DND-41 (cell line): ENCODE results near the gene FIZ1.

Experiments
- ATAC-seq: fragments of 200-7000 bp; cut with Tn5 transposase; 3 replicates; pipeline ENCODE4 v1.9.1; 2021; ENCODE audit warnings: low read depth; ENCODE audit not compliant: insufficient read depth
- DNase-seq: peaks from one replicate; pipeline ENCODE4 v3.0.0-alpha.2; 2020
- H2AFZ ChIP-seq: 2 replicates; pipeline ENCODE4 v1.6.0; 2012; ENCODE audit warnings: low read depth, low read length
- H3K27ac ChIP-seq: 2 replicates; pipeline ENCODE4 v1.5.1; 2012; ENCODE audit warnings: low read length, inconsistent platforms
- H3K27me3 ChIP-seq: fragments of 200-600 bp; sonication (generic); 2 replicates; pipeline ENCODE4 v1.6.0; 2012; ENCODE audit warnings: low read length, mild to moderate bottlenecking, inconsistent platforms; ENCODE audit not compliant: insufficient read depth, poor library complexity
- H3K36me3 ChIP-seq: 2 replicates; pipeline ENCODE4 v1.5.1; 2012; ENCODE audit warnings: low read length, inconsistent platforms; ENCODE audit not compliant: insufficient read depth
- H3K4me1 ChIP-seq: 2 replicates; pipeline ENCODE4 v1.5.1; 2012; ENCODE audit warnings: mild to moderate bottlenecking, low read length; ENCODE audit not compliant: insufficient read depth
- H3K4me2 ChIP-seq: 2 replicates; pipeline ENCODE4 v1.6.0; 2012; ENCODE audit warnings: mild to moderate bottlenecking, moderate library complexity, low read length, inconsistent platforms; ENCODE audit not compliant: insufficient read depth
- H3K4me3 ChIP-seq, 2 experiments: fragments of 200-600 bp in 1 of 2; shearing (Covaris generic) in 1 of 2; 2 replicates each; pipeline ENCODE4 v1.5.1; 2012 to 2016; ENCODE audit warnings: inconsistent platforms in 2 of 2, low read length in 2 of 2, mild to moderate bottlenecking in 2 of 2, low read depth in 1 of 2, moderate library complexity in 1 of 2
- H3K79me2 ChIP-seq: 2 replicates; pipeline ENCODE4 v1.6.0; 2012; ENCODE audit warnings: low read length, inconsistent platforms; ENCODE audit not compliant: insufficient read depth
- H3K9ac ChIP-seq: 2 replicates; pipeline ENCODE4 v1.6.0; 2012; ENCODE audit warnings: low read depth, mild to moderate bottlenecking, inconsistent platforms, low read length, moderate library complexity
- H3K9me3 ChIP-seq: 2 replicates; pipeline ENCODE4 v1.5.1; 2012; ENCODE audit warnings: low read length, moderate library complexity, mild to moderate bottlenecking, inconsistent platforms; ENCODE audit not compliant: insufficient read depth, severe bottlenecking
- H4K20me1 ChIP-seq: 2 replicates; pipeline ENCODE4 v1.6.0; 2012; ENCODE audit warnings: low read length; ENCODE audit not compliant: insufficient read depth
- CTCF ChIP-seq: IDR thresholded peaks from 2 replicates; pipeline ENCODE4 v1.5.1; 2012; ENCODE audit warnings: borderline replicate concordance, low read length, moderate library complexity, mild to moderate bottlenecking; ENCODE audit not compliant: poor library complexity, severe bottlenecking; ENCODE audit errors: extremely low read depth
- EZH2 ChIP-seq: IDR thresholded peaks from 3 replicates; pipeline ENCODE4 v1.6.1; 2012; ENCODE audit warnings: borderline replicate concordance, low read depth, mild to moderate bottlenecking, moderate library complexity, low read length, inconsistent platforms; ENCODE audit not compliant: severe bottlenecking

Gene FIZ1

GRCh38 chr19:55598034-55598433 lies 1.3 kb downstream of the FIZ1 start:
- Histone ChIP-seq H2AFZ (no peak overlapping the region), H4K20me1 (no peaks in the 10 kb centered on the region), H3K79me2 (peaks cover 17% of the 10 kb centered on the region), H3K9ac (peak overlapping the region; percentile 23; the same call in 1 of the 2 replicates), H3K36me3 (peaks cover 40% of the 10 kb centered on the region), H3K4me1 (peaks cover 24% of the 10 kb centered on the region), H3K9me3 (no peaks in the 10 kb centered on the region), H3K27ac (peak overlapping the region; percentile 51), H3K4me2 (peak overlapping the region; percentile 64), H3K27me3 (no peaks in the 10 kb centered on the region), H3K4me3 (peak overlapping the region in 1 of 2 experiments; percentile 69; a peak in 2 of 4 replicates)
- ATAC-seq (no peak), DNase-seq (no peak)
- no peak for TF ChIP-seq EZH2
- TF ChIP-seq CTCF = no peak

DNA sequence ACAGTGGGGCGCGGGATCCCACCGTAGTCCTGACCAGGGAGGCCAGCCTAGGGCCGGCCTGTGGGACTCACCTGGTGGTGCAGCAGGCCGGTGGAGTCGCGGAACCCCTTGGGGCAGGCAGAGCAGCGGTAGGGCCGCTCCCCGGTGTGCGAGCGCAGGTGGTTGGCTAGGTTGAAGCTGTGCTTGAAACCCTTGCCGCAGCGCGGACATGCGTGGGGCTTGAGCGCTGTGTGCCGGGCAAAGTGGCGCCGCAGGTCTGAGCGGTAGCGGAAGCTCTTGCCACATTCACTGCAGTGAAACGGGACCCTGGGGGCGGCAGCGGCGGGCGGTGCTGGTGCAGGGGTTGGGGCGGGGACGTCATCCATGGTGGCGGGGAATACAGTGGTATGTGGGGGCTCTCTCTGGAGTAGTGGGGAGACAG lies 1.8 kb downstream of the FIZ1 start:
- DNase-seq (no peak), ATAC-seq (no peak)
- H3K9ac ChIP-seq = no peak overlapping the region
- H3K79me2 ChIP-seq = peaks cover 17% of the 10 kb centered on the region
- no peaks in the 10 kb centered on the region for H4K20me1 ChIP-seq
- no peak overlapping the region for H3K4me2 ChIP-seq
- H3K36me3 ChIP-seq = peaks cover 40% of the 10 kb centered on the region
- no peaks in the 10 kb centered on the region for H3K27me3 ChIP-seq
- H3K4me1 ChIP-seq = peaks cover 24% of the 10 kb centered on the region
- no peak overlapping the region for H3K4me3 ChIP-seq
- TF ChIP-seq EZH2 = no peak
- TF ChIP-seq CTCF = no peak
- H2AFZ ChIP-seq = no peak overlapping the region
- H3K9me3 ChIP-seq = no peaks in the 10 kb centered on the region
- no peak overlapping the region for H3K27ac ChIP-seq

DNA sequence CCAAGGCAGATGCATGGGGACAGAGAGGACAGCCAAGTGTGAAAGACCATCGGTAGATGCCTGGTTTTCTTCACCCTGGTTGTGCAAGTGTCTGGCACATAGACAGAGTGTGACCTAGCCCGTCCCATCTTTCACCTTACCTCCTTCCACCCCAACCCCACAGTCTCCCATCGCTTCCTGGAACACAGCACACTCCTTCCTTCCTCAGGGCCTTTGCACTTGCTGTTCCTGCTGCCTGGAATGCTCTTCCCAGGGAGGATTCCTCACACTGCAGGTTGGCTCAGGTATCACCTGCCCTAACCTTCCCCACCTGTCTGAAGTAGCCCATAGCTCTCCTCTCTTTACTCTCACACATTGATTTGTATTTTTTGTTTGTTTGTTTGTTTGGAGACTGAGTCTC lies 3.0 kb downstream of the FIZ1 start:
- Histone ChIP-seq H3K79me2 (peaks cover 17% of the 10 kb centered on the region), H3K27ac (no peak overlapping the region), H3K4me3 (no peak overlapping the region), H2AFZ (no peak overlapping the region), H3K9me3 (no peaks in the 10 kb centered on the region), H4K20me1 (no peaks in the 10 kb centered on the region), H3K9ac (no peak overlapping the region), H3K4me2 (no peak overlapping the region), H3K36me3 (peaks cover 44% of the 10 kb centered on the region), H3K4me1 (peaks cover 20% of the 10 kb centered on the region), H3K27me3 (no peaks in the 10 kb centered on the region)
- DNase-seq (no peak), ATAC-seq (no peak)
- TF ChIP-seq EZH2 = no peak
- TF ChIP-seq CTCF = no peak
